Measurements from ENCODE around the gene ZNF566.

DNA sequence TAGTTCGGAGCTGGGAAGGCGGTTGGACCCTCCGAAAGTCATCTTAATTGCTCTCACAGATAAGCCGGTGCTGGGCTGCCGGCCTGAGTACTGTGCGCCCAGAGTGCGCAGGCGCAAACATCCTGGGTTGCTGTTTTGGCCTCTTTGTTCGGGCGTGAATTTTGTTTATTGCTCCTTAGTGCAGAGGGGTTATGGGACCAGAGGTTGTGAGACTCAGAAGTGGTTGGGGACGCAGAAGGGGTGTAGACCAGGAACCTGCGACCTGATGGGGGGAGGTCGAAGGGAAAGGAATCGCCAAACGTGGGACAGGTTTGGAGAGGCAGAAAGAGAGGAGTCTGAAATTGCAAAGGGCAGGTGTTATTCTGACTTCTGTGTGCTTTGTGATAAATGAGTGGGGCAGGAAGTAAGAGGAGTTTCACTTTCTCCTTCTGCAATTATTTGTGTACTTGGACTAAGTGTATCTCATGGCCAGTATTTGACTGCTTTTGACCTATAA is 607 bp upstream of the ZNF566 start:
- TF ChIP-seq, protein P1, sequence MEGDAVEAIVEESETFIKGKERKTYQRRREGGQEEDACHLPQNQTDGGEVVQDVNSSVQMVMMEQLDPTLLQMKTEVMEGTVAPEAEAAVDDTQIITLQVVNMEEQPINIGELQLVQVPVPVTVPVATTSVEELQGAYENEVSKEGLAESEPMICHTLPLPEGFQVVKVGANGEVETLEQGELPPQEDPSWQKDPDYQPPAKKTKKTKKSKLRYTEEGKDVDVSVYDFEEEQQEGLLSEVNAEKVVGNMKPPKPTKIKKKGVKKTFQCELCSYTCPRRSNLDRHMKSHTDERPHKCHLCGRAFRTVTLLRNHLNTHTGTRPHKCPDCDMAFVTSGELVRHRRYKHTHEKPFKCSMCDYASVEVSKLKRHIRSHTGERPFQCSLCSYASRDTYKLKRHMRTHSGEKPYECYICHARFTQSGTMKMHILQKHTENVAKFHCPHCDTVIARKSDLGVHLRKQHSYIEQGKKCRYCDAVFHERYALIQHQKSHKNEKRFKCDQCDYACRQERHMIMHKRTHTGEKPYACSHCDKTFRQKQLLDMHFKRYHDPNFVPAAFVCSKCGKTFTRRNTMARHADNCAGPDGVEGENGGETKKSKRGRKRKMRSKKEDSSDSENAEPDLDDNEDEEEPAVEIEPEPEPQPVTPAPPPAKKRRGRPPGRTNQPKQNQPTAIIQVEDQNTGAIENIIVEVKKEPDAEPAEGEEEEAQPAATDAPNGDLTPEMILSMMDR (optimal IDR thresholded peaks at IDR 0.05 in 1 of 3, IDR thresholded peaks at IDR 0.05 in 1 of 3, conservative IDR thresholded peaks at IDR 0.05 in 1 of 3; ENCODE audit: extremely low read depth in 1 of 3, insufficient read depth in 2 of 3, low read length in 3 of 3): no peak
- TF ChIP-seq EZH2 (IDR thresholded peaks at IDR 0.05; ENCODE audit: low read length): no peak

All from keratinocyte (primary cell).